ENCODE measurements around the gene KIAA1217.
"Not testable (repeated sequence)": the region's sequence is repeated elsewhere in the genome, so short reads cannot be mapped to it uniquely, and the experiment has no call there.

Gene KIAA1217

DNA sequence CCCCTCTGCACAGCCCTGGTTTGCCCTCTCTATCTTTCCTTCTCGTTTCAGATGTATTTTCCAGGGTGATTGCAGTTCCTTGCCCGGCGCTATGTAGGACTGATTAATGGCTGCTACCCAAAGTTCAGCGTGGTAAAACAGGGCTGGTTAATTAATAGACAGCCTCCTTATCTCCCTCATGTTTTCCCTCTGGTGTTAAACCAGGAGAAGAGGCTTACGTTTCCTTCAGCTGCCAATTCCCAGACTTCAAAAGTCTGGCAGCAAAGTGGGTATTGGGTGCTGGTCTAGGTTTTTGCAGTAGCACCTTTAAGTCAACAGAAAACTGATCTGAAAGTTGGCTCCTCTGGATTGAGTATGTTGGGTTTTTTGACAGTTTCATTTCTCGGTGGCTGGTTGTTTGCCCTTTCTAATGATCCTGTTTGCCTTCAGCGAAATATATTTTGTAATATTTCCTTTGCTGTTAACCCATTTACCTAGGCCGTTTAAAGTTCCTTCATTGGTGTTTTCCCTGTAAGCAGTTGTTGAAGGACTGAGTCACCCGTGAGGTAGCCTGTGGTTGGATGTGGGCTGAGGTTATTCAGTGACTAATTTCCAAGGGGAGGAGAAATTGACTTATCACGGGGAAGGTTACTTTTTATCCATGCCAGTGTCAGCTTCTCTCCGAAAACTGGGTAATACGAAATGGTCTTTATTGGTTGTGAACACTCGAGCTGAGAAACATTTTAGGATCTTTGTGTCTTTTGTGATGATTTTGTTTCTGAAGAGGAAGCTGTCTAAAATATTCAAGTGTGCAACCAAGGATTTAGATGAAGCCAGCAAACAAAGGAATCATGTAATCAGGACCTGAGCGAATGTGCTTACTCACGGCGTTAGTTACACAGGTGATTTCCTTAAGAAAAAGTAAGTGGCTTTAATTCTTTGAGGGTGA lies 257.2 kb downstream of the KIAA1217 start:
- peak; percentile 93 for DNase-seq (ENCODE audit: low read depth)

DNA sequence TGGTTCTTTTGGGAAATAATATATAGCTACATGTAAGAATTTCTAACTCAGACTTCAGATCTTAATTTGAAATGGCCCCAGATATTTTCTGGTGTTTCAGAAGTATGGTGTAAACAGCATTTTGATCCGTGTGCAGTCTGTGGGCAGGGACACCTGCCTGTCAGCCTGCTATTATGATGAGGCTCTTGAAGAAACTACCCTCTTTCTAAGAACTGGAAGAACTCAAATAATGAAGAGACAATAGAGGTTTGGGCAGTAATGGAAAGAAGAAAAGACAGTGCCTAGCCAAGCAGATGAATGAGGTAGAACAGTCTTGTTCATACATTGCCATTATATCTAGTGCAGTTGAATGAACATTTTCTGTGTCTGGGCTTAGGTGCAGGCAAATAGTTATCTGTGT lies 258.2 kb downstream of the KIAA1217 start:
- no peak for DNase-seq (ENCODE audit: low read depth)

DNA sequence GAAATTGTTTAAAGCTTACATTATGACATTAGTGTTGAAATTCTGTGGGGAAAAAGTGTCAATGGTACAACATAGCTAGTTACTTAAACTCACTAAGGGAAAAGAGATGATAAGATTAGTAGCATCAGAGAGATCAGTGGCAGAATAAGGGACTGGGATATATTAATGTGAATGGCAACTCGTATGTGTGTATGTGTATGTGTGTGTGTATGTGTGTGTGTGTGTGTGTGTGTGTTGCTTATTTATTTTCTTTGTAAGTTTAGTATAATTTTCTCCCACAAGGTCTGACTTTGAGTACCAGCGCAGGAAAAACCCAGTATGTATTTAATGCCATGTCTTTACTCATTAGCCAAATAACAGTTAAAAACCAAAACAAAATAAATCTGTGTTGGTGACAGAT lies 258.7 kb downstream of the KIAA1217 start:
- DNase-seq (ENCODE audit: low read depth): no peak

DNA sequence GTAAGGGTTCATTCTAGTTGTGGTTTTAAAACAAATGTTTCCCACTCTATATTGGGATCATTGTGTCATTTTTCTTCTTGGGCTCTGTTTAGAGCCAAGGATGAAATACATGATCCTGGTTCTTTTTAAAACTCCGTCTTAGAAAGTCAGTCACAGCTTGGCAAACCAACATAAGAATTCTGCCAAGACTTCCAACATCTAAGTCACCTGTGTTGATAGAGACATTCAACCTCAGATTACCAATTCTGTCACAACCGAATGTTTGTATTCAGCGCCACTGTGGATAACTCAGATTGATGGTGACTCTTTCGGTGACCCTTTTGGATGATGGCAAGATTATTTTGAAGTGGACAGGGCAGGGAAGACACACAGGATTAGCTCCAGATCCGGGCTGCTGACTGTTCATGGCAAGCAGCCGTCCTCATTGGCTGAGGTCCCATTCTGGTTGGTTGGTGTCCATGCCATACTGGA lies 259.4 kb downstream of the KIAA1217 start:
- DNase-seq (ENCODE audit: low read depth): no peak

DNA sequence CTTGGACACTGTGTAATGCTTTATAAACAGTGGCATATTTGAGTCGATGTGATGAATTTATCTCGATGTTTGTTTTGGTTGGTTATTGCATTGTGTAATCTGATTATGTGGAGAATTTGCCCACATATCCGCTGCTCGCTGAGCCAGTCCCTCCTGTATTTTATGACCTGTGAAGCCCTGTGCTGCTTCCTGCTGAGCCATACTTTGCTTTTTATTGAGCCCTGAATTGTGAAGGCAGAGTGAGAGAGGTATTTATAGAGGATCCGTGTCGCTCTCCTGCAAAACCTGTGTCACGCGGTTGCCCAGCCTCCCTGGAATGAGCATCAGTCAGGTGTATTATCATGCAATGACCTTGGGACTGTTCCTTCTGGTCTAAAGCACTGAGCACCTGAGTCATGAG lies 261.1 kb downstream of the KIAA1217 start:
- no peak for DNase-seq (ENCODE audit: low read depth)

DNA sequence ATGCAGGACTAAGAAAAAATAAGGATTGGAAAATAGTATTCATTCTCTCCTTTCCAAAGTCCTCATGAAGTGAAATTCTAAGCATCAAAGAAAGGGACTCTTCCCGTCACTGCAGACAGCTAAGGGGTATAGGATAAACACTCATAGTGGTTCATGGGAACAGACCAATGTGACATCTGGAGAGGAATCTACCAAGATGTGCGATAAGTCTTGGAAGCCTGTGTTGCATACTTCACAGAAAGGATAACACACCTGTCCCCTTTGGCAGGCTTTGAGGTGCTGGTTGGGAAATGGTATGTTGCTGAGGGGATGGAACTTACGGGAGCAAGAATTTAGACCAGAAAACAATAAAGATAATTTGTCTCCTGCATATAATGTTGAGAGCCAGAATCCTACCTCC lies 266.7 kb downstream of the KIAA1217 start:
- DNase-seq (ENCODE audit: low read depth): no peak

DNA sequence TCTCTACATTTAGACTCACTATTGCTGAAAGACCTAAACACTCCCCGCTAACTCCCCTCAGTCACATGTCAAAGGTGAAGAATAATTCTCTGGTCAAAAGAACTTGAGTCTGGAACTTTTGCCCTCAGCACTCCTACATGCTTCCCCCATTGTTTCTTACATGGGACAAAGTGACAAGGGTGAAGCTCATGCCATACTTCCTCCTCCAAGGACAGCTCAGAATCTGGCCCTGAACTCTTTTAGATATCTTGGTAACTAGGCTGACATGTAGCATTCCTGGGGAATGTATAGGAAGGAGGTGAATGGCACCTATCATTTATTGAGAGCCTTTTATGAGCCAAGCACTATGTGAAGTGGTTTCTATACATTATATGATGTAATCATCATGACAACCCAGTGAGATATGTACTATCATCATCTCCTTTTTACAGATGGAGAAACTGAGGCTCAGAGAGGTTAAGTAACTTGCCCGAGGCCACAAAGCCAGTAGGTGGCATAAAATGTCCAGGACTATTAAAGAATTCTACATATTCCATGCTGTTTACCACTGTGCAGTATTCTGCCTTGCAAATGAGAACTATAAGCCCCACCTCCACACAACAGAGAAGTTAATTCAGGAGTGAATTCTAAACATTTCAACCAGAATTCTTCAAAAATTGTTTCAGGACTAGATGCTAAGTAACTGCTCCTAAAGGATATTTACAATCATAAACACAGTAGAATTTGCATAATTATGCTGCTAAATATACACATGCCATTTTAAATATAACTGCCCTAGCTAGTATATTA lies 268.2 kb downstream of the KIAA1217 start:
- no peak for DNase-seq (ENCODE audit: low read depth)

DNA sequence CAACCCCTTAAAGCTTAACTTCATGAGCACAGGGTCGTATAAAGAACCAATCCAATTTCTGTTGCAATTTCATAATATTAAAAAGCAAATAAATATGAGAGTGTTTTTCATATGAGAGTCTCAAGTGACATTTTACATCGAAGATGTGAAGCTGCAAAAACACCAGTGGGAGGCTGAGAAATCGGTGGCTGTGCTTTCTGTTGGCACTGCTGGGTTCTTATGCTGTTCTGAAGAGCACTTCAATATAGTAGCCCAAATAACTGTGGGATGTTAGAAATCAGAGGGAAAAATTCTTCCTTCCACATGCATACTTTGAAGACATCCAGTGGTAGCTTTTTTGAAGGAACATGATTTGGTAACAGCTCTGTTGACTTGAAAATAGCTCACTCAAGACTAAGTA lies 269.0 kb downstream of the KIAA1217 start:
- DNase-seq (ENCODE audit: low read depth): no peak

DNA sequence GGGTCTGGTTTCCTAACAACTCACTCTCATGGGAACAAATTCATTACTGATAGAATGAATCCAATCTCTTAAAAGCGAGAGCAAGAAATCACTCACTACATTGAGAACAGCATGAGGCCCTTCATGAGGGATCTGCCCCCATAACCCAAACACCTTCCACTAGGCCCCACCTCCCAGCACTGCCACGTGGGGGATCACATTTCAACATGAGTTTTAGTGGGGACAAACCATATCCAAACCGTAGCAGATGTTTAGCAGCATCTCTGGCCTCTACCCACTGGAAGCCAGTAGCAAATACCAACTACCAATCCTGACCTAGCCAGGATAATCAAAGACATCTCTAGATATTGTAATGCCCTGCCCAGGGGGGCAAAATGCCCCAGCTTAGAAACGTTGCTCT lies 270.9 kb downstream of the KIAA1217 start:
- DNase-seq (ENCODE audit: low read depth): no peak

DNA sequence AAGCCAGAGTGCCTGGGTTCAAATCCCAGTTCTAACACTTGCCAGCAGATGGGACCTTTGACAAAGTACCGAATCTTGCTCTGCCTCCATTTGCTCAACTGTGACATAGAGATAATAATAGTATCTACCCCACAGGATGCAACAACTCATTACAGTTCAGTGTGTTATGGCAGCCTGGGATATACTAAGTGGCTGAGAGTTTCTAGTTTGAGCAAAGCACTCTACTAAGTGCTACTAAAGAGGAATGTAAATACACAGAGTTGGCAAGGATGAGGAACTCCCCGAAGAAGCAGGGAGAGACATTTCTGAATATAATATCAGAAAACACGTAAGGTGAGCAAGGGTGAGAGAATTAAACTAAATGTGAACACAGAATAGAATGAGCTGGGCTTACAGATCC lies 271.5 kb downstream of the KIAA1217 start:
- no peak for DNase-seq (ENCODE audit: low read depth)

DNA sequence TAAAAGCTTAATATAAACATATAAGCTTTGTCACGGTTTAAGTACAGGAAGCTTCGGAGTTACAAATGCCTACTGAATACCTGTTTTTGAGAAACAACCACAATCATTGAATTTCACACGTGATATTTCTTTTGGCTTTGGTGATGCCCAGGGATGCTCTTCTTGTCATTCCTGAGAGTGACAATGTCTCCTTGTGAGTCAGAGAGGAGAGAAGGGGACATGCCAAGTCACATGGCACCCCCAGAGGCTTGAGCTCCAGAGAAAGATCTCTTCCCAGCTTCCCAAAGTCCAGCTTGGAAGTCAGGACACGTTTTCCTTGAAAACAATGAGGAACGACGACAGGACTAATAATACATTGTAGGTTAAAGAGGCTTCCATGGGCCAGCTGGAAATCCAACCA lies 272.3 kb downstream of the KIAA1217 start:
- DNase-seq (ENCODE audit: low read depth): no peak

DNA sequence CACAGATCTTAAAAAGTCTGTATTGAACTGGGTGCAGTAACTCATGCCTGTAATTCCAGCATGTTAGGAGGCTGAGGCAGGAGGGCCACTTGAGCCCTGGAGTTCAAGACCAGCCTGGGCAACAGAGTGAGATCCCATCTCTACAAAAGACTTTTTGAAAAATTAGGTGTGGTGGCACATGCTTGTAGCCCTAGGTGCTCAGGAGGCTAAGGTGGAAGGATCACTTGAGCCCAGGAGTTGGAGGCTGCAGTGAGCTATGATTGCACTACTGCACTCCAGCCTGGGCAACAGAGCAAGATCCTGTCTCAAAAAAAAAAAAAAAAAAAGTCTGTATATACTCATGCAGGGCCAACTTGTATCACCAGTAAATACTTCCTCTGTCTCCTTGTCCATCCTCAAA lies 273.8 kb downstream of the KIAA1217 start:
- not testable (repeated sequence) for DNase-seq (ENCODE audit: low read depth)

DNA sequence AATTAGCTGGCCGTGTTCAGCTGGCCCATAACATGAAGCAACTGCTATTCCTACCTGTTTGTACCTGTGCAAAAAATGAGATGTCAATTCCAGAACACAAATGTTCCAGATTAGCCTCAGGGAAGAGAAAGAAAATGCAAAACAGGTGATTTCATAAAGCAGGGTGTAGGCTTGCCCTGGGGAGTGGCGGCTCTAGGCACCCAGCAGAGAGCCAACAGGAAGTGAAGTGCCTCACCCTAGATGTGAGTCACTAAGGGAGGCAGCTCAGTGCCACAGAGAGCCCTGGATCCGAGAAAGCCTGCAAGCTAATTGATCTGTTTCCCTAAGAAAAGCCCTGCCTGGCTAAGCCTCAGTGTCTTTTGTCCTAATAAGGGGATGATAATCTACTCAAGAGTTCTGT lies 274.8 kb downstream of the KIAA1217 start:
- no peak for DNase-seq (ENCODE audit: low read depth)

DNA sequence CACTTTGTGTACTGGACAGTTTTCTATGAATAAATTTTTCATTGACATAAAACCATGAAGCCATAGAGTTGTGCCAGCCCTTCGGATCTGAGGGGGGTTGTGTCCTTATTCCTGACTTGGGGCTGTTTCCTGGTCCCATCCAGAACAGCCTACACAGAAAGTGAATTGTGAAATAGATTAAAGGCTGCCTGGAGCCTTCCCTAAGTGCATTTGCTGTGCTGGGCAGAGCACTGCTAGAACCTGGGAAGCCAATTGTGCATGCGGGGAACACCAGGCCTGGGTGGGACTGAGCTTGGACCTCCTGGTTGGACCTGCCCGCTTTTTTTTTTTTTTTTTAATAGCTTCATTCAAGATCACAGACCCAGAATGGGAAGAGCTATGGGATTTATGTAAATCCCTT lies 275.8 kb downstream of the KIAA1217 start:
- no peak for DNase-seq (ENCODE audit: low read depth)

DNA sequence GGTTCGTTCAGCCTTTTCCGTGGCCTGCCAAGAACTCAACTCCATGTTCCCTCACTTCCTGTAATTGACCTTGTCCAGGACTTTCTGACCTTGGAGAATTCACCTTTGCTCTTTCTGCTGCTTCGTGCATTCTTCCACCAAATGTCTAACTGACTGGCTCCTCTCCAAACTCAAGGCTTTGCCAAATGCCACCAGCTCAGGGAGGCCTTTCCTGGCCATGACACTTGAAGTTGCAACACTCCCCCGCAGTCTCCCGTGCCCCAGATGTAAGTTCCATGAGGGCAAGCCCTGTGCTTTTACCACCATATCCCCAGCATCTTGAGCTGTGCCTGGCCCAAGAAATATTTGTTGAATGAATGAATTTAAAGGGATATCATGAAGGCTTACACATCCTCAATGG lies 276.4 kb downstream of the KIAA1217 start:
- no peak for DNase-seq (ENCODE audit: low read depth)

DNA sequence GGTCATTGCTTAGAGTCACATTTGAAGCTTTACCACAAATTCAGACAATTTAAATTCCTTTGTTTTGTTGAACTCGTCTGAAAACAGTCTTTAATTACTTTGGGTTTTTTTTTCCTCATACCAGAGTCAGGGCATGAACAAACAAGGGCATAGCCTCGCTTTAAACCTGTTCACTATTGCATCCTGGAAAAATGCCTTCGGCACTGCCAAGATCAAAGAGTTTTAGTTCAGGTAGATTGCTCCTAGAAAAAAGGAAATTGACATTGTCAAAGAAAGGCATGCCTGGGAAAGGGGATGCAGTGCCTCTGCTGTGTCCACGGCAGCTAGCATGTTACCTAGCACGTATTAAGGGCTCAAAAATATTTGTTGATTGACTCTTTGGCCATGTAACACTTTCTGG lies 279.7 kb downstream of the KIAA1217 start:
- DNase-seq (ENCODE audit: low read depth): no peak

DNA sequence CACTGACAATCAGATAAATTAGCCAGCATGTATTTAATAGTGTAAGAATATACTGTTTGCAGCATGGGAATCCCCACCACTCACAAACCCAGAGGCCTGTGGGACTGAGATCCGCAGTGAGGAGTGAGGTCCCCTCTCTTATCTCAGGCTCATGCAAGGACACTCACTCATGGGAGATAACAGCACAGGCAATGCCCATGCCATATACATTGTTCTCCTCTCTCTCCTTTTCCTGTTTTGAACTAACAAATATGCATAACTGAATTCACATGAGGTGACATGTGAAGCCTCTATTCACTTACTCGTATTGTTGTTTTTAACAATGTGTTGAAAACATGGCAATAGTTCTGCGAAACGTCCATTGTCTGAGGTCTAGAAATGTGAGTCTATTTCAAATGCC lies 284.2 kb downstream of the KIAA1217 start:
- no peak for DNase-seq (ENCODE audit: low read depth)

DNA sequence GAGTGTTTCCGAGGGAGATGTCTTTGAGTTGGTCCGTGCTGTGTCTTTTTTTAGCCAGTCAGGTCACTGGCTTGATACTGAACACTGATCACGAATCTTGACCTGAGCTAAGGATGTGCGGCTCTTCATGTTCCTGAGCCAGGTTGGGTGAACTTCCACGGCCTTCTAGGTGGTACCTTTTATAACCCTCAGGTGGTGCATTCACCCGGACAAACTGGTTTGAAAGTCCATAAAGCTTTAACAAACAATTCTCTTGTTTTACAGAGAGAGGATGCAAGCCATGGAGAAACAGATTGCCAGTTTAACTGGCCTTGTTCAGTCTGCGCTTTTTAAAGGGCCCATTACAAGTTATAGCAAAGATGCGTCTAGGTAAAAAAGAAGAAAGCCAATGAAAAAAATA lies 285.3 kb downstream of the KIAA1217 start:
- no peak for DNase-seq (ENCODE audit: low read depth)

DNA sequence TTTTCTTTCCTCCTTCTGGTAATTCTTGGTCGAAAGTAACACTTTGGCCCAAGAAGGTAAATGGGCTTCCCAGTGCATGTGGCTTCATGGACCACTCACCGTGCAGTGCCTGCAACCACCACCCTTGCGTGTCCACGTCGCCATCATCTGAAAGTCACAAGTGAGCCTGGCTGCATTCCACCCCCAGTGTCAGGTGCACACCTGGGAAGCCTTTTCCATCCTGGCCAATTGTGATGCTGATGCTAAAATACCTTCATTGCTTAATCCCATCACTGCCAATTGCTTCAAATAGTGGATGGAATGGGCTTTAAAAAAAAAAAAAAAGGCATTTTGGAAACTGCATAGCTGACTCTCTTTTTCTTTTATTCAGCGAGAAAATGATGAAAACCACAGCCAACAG lies 285.8 kb downstream of the KIAA1217 start:
- no peak for DNase-seq (ENCODE audit: low read depth)

DNA sequence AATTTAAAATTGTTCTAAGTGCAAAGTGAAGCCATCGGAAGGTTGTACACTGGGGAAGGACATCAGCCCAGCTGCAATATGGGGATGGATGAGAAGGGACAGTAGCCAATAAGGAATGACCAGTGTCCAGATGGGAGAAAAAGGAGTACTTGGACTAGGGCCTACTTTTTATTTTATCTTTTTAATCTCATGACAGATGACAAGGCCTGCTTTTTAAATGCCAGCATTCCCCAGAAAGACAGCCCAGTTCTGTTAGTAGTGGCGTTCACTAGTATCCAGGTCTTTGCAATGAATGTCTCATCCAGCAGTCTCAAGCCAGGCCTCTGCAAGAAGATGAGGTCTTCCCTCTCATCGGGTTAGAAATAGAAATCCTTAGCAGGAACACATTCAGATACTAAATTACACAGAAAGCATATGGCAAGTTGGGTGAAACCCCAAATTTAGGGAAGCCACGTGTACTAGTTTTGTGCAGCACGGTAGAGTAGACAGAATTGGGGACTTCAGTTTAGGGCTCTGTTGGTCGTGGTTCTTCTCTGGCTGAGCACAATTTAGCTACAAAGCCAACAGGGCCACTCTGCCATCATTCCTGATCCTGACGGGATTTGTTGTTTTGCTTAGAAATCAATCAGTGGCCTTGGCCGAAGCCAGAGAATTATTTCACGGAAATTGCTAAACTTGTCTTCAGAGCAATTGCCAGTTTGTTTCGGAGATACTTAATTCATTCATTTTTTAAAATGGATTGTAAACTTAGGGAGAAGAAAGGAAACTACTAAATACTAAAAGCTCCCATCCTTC lies 286.9 kb downstream of the KIAA1217 start:
- no peak for DNase-seq (ENCODE audit: low read depth)

DNA sequence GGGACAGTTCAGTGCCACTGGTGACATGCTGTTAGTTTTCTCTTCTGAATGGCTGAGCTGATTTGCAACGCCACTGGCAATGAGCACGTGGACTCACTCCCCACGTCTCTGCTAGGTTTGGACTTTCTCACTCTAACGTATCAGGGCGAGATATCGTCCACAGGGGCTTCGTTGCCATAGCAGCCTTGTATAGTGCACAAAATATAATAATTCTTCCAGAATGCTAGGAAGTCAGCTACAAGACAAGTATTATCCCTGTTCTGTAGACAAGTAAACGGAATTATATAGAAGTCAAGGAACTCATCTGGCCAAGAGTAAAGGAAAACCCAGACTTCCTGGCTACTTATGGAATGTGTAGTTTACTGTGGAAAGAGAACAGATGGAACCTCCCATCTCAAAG lies 288.0 kb downstream of the KIAA1217 start:
- no peak for DNase-seq (ENCODE audit: low read depth)

DNA sequence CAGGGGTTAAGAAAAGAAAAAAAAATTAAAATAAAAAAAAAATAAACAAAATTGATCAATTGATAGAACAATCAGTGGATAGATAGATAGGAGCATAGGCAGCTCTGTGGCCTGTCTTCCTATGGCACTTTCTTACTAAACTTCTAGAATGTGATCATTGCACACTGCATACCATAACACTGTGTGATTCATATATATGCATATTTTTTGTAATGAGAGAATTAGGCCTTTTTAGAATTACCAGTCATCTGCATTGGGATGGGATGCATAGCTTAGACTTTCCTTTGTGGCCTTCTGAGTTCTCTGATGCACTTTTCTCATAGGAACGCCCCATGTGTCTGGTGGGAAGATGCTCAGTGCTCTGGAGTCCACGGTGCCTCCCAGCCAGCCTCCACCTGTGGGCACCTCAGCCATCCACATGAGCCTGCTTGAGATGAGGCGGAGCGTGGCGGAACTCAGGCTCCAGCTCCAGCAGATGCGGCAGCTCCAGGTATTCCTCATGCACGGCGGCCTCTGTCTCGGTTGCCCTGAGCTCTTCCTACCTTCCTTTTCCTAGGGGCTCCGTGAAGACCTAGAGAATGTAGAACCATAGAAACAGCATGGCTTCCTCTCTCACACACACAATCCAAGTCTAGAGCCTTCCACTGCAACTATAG lies 292.2 kb downstream of the KIAA1217 start:
- DNase-seq (ENCODE audit: low read depth): no peak
